ENCODE results near the gene MATN4. TPM values are rescaled to one million over a fixed set of nuclear protein-coding genes. Genes with fewer than 3 reads are reported as not detected.
A peak's percentile ranks its signal among the peaks of the same experiment; 100 is the strongest.

MATN4 gene
- total and polyA plus RNA-seq, 4 donors = 3.6 to 21.2 (median 11.5) TPM

DNA sequence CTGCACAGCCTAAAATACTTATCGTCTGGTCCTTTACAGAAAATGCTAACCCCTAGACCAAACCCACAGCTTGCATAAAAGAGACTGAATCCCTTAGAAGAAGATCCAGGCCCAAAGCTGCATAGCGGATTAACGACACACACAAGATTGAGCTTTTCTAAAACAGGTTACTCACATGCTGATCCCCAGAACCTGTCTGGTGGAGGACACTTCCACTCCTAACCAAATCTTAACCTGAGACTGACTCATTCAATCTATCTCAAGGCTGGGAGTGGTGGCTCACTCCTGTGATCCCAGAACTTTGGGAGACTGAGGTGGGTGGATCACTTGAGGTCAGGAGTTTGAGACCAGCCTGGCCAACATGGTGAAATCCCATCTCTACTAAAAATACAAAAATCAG lies 50.9 kb downstream of the MATN4 start:
- 93% methylated on average over 3 of the region's 3 CpGs for WGBS (ENCODE audit: insufficient coverage)
- Histone ChIP-seq H3K27me3 (ENCODE audit: control insufficient read depth, insufficient read depth, low read length) (no peaks in the 10 kb centered on the region), H3K4me3 (ENCODE audit: low read depth, low read length) (no peak overlapping the region), H3K27ac (ENCODE audit: low read depth, low read length) (no peak overlapping the region), H3K9me3 (ENCODE audit: control insufficient read depth, insufficient read depth, low read length) (no peaks in the 10 kb centered on the region), H3K36me3 (ENCODE audit: control insufficient read depth, insufficient read depth, low read length) (no peaks in the 10 kb centered on the region), H3K4me1 (ENCODE audit: control insufficient read depth, insufficient read depth, low read length) (no peaks in the 10 kb centered on the region)
- DNase-seq (ENCODE audit: low read depth in 4 of 6, low spot score in 6 of 6) = no peak

DNA sequence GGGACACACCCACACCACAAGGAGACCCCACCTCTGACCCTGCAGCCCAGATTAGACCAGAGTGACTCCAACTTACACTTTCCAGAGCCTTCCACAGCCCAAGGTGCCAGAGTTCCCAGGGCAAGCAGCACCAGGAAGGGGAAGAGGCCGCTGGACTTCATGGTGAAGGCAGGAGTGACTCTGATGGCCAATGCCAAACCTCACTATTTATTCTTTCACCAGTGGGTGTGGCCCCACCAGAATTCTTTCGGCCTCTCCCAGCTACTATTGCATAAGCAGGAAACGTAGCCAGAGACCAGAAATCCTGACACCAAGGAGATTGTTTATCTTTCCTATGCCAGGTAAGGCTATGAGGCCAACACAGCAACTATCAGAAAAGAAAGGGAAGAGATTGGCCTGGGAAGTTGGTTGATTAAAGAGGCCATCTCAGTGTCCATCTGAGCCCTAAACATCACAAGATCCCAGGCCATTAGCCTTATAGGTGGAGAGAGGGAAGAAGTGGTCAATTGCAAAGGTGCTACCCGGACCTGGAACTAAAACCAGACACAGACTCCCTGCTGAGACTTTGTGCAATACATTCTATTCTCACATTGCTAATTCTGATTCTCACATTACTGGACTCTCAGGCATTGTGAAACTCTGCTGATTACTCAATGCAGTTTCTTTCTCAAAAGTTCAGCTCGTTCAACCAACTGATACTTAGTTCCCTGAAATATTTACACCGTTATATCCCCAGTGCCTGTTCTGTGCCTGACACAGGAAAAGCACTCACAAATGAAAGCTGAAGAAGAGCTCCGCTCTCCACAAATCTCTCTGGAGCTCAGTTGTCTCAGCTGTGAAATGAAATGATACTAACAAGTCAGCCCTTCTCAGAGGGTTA lies 53.5 kb downstream of the MATN4 start, which contains the start of gene SLPI:
SLPI (minus strand) TSS at position 182 of the 880 bp plus-strand sequence; CDS start at position 161, 21 bp downstream.
- no peak for DNase-seq (ENCODE audit: low read depth in 4 of 6, low spot score in 6 of 6)
- no peak within 1 kb of the TSS for H3K27ac ChIP-seq (ENCODE audit: low read depth, low read length)
- no peak within 1 kb of the TSS for H3K4me3 ChIP-seq (ENCODE audit: low read depth, low read length)
- H3K27me3 ChIP-seq (ENCODE audit: control insufficient read depth, insufficient read depth, low read length) = no peaks in the 10 kb centered on the region
- no peaks in the 10 kb centered on the region for H3K9me3 ChIP-seq (ENCODE audit: control insufficient read depth, insufficient read depth, low read length)
- 67% methylated on average over 3 of the region's 7 CpGs for WGBS (ENCODE audit: insufficient coverage)
- no peaks in the 10 kb centered on the region for H3K36me3 ChIP-seq (ENCODE audit: control insufficient read depth, insufficient read depth, low read length)
- H3K4me1 ChIP-seq (ENCODE audit: control insufficient read depth, insufficient read depth, low read length) = no peaks in the 10 kb centered on the region

DNA sequence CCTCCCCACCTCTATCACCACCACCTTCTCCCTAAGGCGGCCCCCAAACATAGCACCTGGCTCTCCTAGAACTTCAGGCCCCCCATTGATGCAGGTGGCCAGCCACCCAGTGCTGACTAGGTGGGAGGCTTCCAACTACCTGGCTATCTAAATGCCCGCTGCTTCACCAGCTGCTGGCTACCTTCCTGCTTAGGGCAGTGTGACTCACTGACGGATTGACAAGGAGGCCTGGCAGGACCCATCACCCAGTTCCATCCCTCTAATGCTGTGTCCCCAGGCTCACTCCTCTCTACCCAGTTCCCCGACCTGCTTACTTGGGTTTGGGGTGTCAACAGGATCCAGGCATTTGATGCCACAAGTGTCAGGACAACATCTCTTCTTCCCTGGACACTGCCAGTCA lies 54.8 kb downstream of the MATN4 start:
- Histone ChIP-seq H3K9me3 (ENCODE audit: control insufficient read depth, insufficient read depth, low read length) (no peaks in the 10 kb centered on the region), H3K4me1 (ENCODE audit: control insufficient read depth, insufficient read depth, low read length) (no peaks in the 10 kb centered on the region), H3K4me3 (ENCODE audit: low read depth, low read length) (no peak overlapping the region), H3K27me3 (ENCODE audit: control insufficient read depth, insufficient read depth, low read length) (no peaks in the 10 kb centered on the region), H3K27ac (ENCODE audit: low read depth, low read length) (no peak overlapping the region), H3K36me3 (ENCODE audit: control insufficient read depth, insufficient read depth, low read length) (no peaks in the 10 kb centered on the region)
- DNase-seq (ENCODE audit: low read depth in 4 of 6, low spot score in 6 of 6) = no peak
- WGBS (ENCODE audit: insufficient coverage) = 94% methylated on average over 4 of the region's 4 CpGs

DNA sequence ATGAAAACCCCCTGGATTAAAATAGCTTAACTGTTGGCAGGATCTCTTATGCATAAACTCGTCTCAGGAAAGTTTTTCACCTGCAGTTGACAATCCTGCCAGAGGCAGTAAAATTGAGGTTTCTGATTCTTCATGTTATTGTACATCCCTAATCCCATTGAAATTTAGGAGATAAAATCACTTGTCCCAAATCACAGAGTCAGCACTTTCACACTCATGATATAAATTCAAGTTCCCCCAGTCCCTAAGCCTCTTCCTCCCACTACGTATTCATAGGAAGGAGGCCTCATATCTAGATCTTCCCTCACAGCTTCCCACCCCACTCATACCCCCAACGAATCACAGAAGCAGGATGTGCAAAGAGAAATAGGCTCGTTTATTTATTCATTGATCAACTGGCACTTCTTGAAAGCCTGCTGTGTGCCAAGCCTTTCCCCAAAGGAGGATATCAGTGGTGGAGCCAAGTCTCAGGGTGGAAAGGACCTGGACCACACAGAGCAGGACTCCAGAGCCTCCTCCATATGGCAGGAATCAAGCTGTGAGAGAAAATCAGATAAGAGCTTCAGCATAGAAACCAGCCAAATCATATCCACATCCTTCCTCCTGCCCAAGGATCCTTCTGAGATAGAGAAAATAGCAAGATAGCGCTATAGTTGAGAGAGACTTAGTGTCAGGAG lies 56.1 kb downstream of the MATN4 start:
- Histone ChIP-seq H3K36me3 (ENCODE audit: control insufficient read depth, insufficient read depth, low read length) (no peaks in the 10 kb centered on the region), H3K9me3 (ENCODE audit: control insufficient read depth, insufficient read depth, low read length) (no peaks in the 10 kb centered on the region), H3K27ac (ENCODE audit: low read depth, low read length) (no peak overlapping the region), H3K4me1 (ENCODE audit: control insufficient read depth, insufficient read depth, low read length) (no peaks in the 10 kb centered on the region), H3K27me3 (ENCODE audit: control insufficient read depth, insufficient read depth, low read length) (no peaks in the 10 kb centered on the region), H3K4me3 (ENCODE audit: low read depth, low read length) (no peak overlapping the region)
- WGBS (ENCODE audit: insufficient coverage) = 70% methylated on average over 2 of the region's 5 CpGs
- DNase-seq (ENCODE audit: low read depth in 4 of 6, low spot score in 6 of 6) = peak in 1 of 6 donors; percentile 1

DNA sequence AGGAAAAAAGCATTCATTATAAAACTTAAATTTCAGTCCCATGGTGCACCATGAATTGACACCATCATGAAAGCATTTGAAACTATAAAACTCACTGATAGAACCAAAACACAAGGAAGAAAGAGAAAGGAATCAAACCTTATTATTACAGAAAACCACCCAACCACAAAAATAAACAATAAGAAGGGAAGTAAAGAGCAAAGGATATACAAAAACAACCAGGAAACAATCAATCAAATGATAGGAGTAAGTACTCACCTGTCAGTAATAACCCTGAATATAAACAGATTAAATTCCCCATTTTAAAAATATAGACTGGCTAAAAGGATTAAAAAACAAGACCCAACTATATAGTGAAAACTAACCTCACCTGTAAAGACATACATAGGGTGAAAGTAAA lies 59.5 kb downstream of the MATN4 start:
- Histone ChIP-seq H3K27me3 (ENCODE audit: control insufficient read depth, insufficient read depth, low read length) (no peaks in the 10 kb centered on the region), H3K9me3 (ENCODE audit: control insufficient read depth, insufficient read depth, low read length) (no peaks in the 10 kb centered on the region), H3K4me3 (ENCODE audit: low read depth, low read length) (no peak overlapping the region), H3K36me3 (ENCODE audit: control insufficient read depth, insufficient read depth, low read length) (no peaks in the 10 kb centered on the region), H3K4me1 (ENCODE audit: control insufficient read depth, insufficient read depth, low read length) (no peaks in the 10 kb centered on the region), H3K27ac (ENCODE audit: low read depth, low read length) (no peak overlapping the region)
- no peak for DNase-seq (ENCODE audit: low read depth in 4 of 6, low spot score in 6 of 6)

DNA sequence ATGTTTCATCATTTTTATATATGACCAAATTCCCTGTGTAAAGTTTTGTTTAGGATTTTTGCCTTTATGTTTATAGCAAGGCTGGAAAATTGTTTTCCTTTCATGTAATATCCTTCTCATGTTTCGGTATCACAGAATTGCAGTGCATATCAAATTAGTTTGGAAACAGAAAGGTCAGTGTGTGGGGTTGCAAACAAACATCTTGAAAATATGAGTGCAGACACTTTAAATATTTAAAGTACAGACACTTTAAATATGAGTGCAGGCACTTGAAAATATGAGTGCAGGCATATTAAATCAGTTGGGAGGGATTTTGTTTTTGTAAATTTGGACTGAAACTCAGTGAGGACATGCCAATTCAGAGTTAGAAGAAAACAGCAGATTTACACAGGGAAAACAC lies 60.2 kb downstream of the MATN4 start:
- H3K4me3 ChIP-seq (ENCODE audit: low read depth, low read length) = no peak overlapping the region
- H3K27me3 ChIP-seq (ENCODE audit: control insufficient read depth, insufficient read depth, low read length) = no peaks in the 10 kb centered on the region

DNA sequence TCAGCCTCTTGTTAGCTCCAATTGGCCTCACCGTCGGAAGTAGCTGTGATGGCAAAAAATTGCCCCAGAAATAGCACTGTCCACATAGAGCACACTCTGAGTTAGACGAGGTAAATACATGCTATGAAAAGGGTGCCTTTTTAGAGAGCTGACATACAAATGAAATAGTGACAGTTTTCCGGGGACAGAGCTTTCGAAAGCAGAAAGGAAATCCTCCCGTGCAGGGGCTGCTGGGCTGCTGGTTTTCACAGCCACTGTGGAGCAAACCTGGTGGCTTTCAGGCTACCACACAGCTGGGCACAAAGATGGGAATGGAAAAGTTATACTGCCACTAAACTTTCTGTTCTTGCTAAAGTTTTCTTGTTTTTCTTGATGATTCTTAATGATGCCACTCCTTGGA lies 62.0 kb downstream of the MATN4 start:
- H3K36me3 ChIP-seq (ENCODE audit: control insufficient read depth, insufficient read depth, low read length) = no peaks in the 10 kb centered on the region
- H3K27ac ChIP-seq (ENCODE audit: low read depth, low read length) = no peak overlapping the region
- WGBS (ENCODE audit: insufficient coverage) = 30% methylated on average over 5 of the region's 6 CpGs
- H3K4me1 ChIP-seq (ENCODE audit: control insufficient read depth, insufficient read depth, low read length) = no peaks in the 10 kb centered on the region
- H3K27me3 ChIP-seq (ENCODE audit: control insufficient read depth, insufficient read depth, low read length) = no peaks in the 10 kb centered on the region
- no peaks in the 10 kb centered on the region for H3K9me3 ChIP-seq (ENCODE audit: control insufficient read depth, insufficient read depth, low read length)
- no peak for DNase-seq (ENCODE audit: low read depth in 4 of 6, low spot score in 6 of 6)
- no peak overlapping the region for H3K4me3 ChIP-seq (ENCODE audit: low read depth, low read length)

More for the DNA sequence above, 60.2 kb downstream of the MATN4 start:
- Histone ChIP-seq H3K36me3 (ENCODE audit: control insufficient read depth, insufficient read depth, low read length) (no peaks in the 10 kb centered on the region), H3K9me3 (ENCODE audit: control insufficient read depth, insufficient read depth, low read length) (no peaks in the 10 kb centered on the region), H3K4me1 (ENCODE audit: control insufficient read depth, insufficient read depth, low read length) (no peaks in the 10 kb centered on the region), H3K27ac (ENCODE audit: low read depth, low read length) (no peak overlapping the region)
- no peak for DNase-seq (ENCODE audit: low read depth in 4 of 6, low spot score in 6 of 6)
- WGBS (ENCODE audit: insufficient coverage) = no CpG with 5 or more reads among the region's 1 CpG

Other genes with a start within 250 kb of the MATN4 start
- gene KCNS1, start 207.2 kb downstream of the MATN4 start, total RNA-seq = 1 to 10 TPM; 4.0 to 6.4 TPM
- 1 to 10 TPM; 7.0 to 7.9 TPM for gene KCNS1, start 207.2 kb downstream of the MATN4 start, polyA plus RNA-seq (ENCODE audit: insufficient read length in 2 of 2)
- under 1 TPM in 1 of 2 donors, not detected in 1; 0.28 TPM for gene WFDC5, start 193.1 kb downstream of the MATN4 start, total RNA-seq
- under 1 TPM; 0.33 to 0.57 TPM for gene WFDC5, start 193.1 kb downstream of the MATN4 start, polyA plus RNA-seq (ENCODE audit: insufficient read length in 2 of 2)
- gene WFDC12, start 183.8 kb downstream of the MATN4 start, total RNA-seq = not detected
- gene WFDC12, start 183.8 kb downstream of the MATN4 start, polyA plus RNA-seq (ENCODE audit: insufficient read length in 2 of 2) = not detected
- not detected for gene PI3, start 133.4 kb downstream of the MATN4 start, total RNA-seq
- gene PI3, start 133.4 kb downstream of the MATN4 start, polyA plus RNA-seq (ENCODE audit: insufficient read length in 2 of 2) = not detected
- not detected for gene SEMG1, start 101.3 kb downstream of the MATN4 start, total RNA-seq
- gene SEMG1, start 101.3 kb downstream of the MATN4 start, polyA plus RNA-seq (ENCODE audit: insufficient read length in 2 of 2) = not detected
- not detected for gene SEMG2, start 86.9 kb downstream of the MATN4 start, total RNA-seq
- not detected for gene SEMG2, start 86.9 kb downstream of the MATN4 start, polyA plus RNA-seq (ENCODE audit: insufficient read length in 2 of 2)
- 10 to 100 TPM; 10.2 to 15.5 TPM for gene SLPI, start 53.7 kb downstream of the MATN4 start, total RNA-seq
- 1 to 10 TPM; 5.2 to 8.7 TPM for gene SLPI, start 53.7 kb downstream of the MATN4 start, polyA plus RNA-seq (ENCODE audit: insufficient read length in 2 of 2)
- gene RBPJL, start 1.5 kb downstream of the MATN4 start, total RNA-seq = under 1 TPM; 0.11 to 0.20 TPM
- gene RBPJL, start 1.5 kb downstream of the MATN4 start, polyA plus RNA-seq (ENCODE audit: insufficient read length in 2 of 2) = under 1 TPM; 0.53 to 0.59 TPM
- gene SDC4, start 40.1 kb upstream of the MATN4 start, total RNA-seq = 10 to 100 TPM; 12.8 to 25.5 TPM
- 10 to 100 TPM in 1 of 2 donors, 1 to 10 TPM in 1; 5.6 to 10.6 TPM for gene SDC4, start 40.1 kb upstream of the MATN4 start, polyA plus RNA-seq (ENCODE audit: insufficient read length in 2 of 2)
- gene SYS1, start 54.9 kb upstream of the MATN4 start, total RNA-seq = 10 to 100 TPM; 19.1 to 25.1 TPM
- 10 to 100 TPM; 30.1 to 32.8 TPM for gene SYS1, start 54.9 kb upstream of the MATN4 start, polyA plus RNA-seq (ENCODE audit: insufficient read length in 2 of 2)
- under 1 TPM; 0.39 to 0.69 TPM for gene TP53TG5, start 70.0 kb upstream of the MATN4 start, total RNA-seq
- 1 to 10 TPM; 1.7 to 3.9 TPM for gene TP53TG5, start 70.0 kb upstream of the MATN4 start, polyA plus RNA-seq (ENCODE audit: insufficient read length in 2 of 2)
- 10 to 100 TPM; 22.7 to 31.5 TPM for gene DBNDD2, start 100.0 kb upstream of the MATN4 start, total RNA-seq
- 10 to 100 TPM; 68.7 to 69.3 TPM for gene DBNDD2, start 100.0 kb upstream of the MATN4 start, polyA plus RNA-seq (ENCODE audit: insufficient read length in 2 of 2)
- gene PIGT, start 107.8 kb upstream of the MATN4 start, total RNA-seq = 10 to 100 TPM; 22.1 to 87.6 TPM
- 10 to 100 TPM; 75.4 to 98.4 TPM for gene PIGT, start 107.8 kb upstream of the MATN4 start, polyA plus RNA-seq (ENCODE audit: insufficient read length in 2 of 2)
- gene WFDC2, start 161.5 kb upstream of the MATN4 start, total RNA-seq = 1 to 10 TPM; 7.0 to 8.1 TPM
- 10 to 100 TPM; 64.9 to 70.0 TPM for gene WFDC2, start 161.5 kb upstream of the MATN4 start, polyA plus RNA-seq (ENCODE audit: insufficient read length in 2 of 2)
- not detected for gene SPINT3, start 207.3 kb upstream of the MATN4 start, total RNA-seq
- not detected for gene SPINT3, start 207.3 kb upstream of the MATN4 start, polyA plus RNA-seq (ENCODE audit: insufficient read length in 2 of 2)
- not detected for gene WFDC6, start 231.2 kb upstream of the MATN4 start, total RNA-seq
- gene WFDC6, start 231.2 kb upstream of the MATN4 start, polyA plus RNA-seq (ENCODE audit: insufficient read length in 2 of 2) = not detected
- gene EPPIN, start 239.1 kb upstream of the MATN4 start, total RNA-seq = under 1 TPM; 0.10 to 0.17 TPM
- gene EPPIN, start 239.1 kb upstream of the MATN4 start, polyA plus RNA-seq (ENCODE audit: insufficient read length in 2 of 2) = under 1 TPM; 0.36 to 0.41 TPM